Sigmoid colon (tissue), 4 donors: ENCODE measurements around the gene CSAD.

ENCODE experiments used
- CTCF ChIP-seq, 4 experiments: fragments of 450-650 bp in 3 of 4; fragments of 200-600 bp in 1 of 4; IDR thresholded peaks; one replicate each; pipeline ENCODE4 v1.5.1; 2016 to 2019; ENCODE audit warnings: antibody characterized with exemption in 4 of 4, mild to moderate bottlenecking in 3 of 4, moderate library complexity in 2 of 4
- EP300 ChIP-seq, 4 donors: sonication (generic); formaldehyde crosslinking; IDR thresholded peaks; one replicate each; pipeline ENCODE4 v1.6.1; 2017; ENCODE audit warnings: antibody characterized with exemption in 4 of 4
- POLR2A ChIP-seq, 2 donors: fragments of 450-650 bp; IDR thresholded peaks; one replicate each; pipeline ENCODE4 v1.6.1; 2016; ENCODE audit warnings: antibody characterized with exemption in 2 of 2, mild to moderate bottlenecking in 2 of 2, moderate library complexity in 2 of 2

- TF ChIP-seq EP300 (IDR thresholded peaks at IDR 0.05): no peak
- TF ChIP-seq CTCF (IDR thresholded peaks at IDR 0.05): no peak
- no peak for TF ChIP-seq POLR2A (IDR thresholded peaks at IDR 0.05)
Measured at GRCh38 chr12:53192531-53193021, 11.9 kb upstream of the CSAD start.
